ENCODE data around the gene OVCA2.

GRCh38 chr17:2056206-2057174 lies 14.7 kb downstream of the OVCA2 start:
- TF ChIP-seq GATA2 (IDR thresholded peaks at IDR 0.05; ENCODE audit: low read depth, low read length) (no peak), GATA3 (IDR thresholded peaks at IDR 0.05; ENCODE audit: low read depth, low read length) (no peak)

All from SH-SY5Y (cell line).